ENCODE measurements around the gene PRKG2. TPM values are rescaled to one million over a fixed set of nuclear protein-coding genes. Genes with fewer than 3 reads are reported as not detected.
"Not testable (repeated sequence)": the region's sequence is repeated elsewhere in the genome, so short reads cannot be mapped to it uniquely, and the experiment has no call there.

The PRKG2 gene
- total RNA-seq, 2 experiments from 2014 or later, result 0.27 to 0.39 TPM

DNA sequence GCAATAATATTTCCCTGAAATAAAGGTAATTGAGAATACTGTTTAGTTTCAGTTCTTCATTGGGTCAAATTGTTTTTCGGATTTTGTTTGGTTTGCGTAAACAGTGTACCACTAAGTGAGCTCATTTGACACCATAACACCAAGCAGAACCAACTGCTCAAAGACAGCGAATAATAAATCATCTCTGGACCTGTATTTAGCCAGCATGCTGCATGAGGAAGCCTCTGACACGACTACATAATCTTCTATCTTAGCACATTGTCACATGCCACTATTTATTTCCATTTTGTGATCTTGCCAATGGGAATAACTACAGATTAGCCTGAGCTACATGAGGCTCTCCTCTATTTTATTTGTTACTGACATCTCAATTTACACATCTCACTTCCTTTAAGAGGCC lies 12.1 kb upstream of the PRKG2 start:
- Histone ChIP-seq H3K27ac (ENCODE audit: low read depth in 1 of 2, low read length in 2 of 2) (no peak overlapping the region), H3K9me3 (ENCODE audit: control insufficient read depth in 1 of 2, insufficient read depth in 1 of 2, low read length in 2 of 2) (peaks cover 0 to 9% of the 10 kb centered on the region in 2 experiments), H3K4me3 (ENCODE audit: low read length) (no peak overlapping the region), H3K36me3 (ENCODE audit: insufficient read depth, low read length) (no peaks in the 10 kb centered on the region), H3K27me3 (ENCODE audit: control insufficient read depth in 1 of 2, insufficient read depth in 2 of 2, low read length in 2 of 2) (no peaks in the 10 kb centered on the region), H3K4me1 (ENCODE audit: insufficient read depth, low read length) (no peaks in the 10 kb centered on the region)
- ChIA-PET POLR2A (no interaction called here), CTCF (no interaction called here)
- Mint-ChIP-seq H3K27me3 (no peaks in the 10 kb centered on the region), H3K36me3 (ENCODE audit: low read depth) (no peaks in the 10 kb centered on the region), H3K4me1 (ENCODE audit: low read depth) (no peaks in the 10 kb centered on the region), H3K9me3 (no peaks in the 10 kb centered on the region), H3K27ac (no peak overlapping the region), H3K4me3 (no peak overlapping the region)
- TF ChIP-seq, protein P1, sequence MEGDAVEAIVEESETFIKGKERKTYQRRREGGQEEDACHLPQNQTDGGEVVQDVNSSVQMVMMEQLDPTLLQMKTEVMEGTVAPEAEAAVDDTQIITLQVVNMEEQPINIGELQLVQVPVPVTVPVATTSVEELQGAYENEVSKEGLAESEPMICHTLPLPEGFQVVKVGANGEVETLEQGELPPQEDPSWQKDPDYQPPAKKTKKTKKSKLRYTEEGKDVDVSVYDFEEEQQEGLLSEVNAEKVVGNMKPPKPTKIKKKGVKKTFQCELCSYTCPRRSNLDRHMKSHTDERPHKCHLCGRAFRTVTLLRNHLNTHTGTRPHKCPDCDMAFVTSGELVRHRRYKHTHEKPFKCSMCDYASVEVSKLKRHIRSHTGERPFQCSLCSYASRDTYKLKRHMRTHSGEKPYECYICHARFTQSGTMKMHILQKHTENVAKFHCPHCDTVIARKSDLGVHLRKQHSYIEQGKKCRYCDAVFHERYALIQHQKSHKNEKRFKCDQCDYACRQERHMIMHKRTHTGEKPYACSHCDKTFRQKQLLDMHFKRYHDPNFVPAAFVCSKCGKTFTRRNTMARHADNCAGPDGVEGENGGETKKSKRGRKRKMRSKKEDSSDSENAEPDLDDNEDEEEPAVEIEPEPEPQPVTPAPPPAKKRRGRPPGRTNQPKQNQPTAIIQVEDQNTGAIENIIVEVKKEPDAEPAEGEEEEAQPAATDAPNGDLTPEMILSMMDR (IDR thresholded peaks at IDR 0.05), result no peak
- DNase-seq (no peak), ATAC-seq (ENCODE audit: poor library complexity) (no peak)
- intact Hi-C loops (cut with DNase I, micrococcal nuclease), result no loop called here

DNA sequence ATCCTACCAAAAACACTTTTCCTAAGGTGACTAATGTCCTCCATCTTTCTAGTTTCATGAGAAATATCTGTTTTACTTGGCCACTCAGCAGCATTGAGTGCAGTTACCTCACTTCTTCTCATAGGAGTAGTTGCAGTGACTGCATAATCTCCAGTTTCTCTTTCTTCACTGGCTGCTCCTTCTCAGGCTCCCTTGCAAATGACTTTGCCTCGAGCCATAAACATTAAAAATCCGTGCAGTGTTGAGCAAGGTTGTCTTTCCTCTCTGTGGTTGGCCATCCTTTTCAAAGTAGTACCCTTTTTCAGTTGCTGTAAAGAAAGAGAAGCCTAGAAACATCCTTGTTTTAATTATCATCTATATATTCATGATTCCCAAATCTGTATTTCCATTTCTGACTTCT lies 10.2 kb upstream of the PRKG2 start:
- ATAC-seq (ENCODE audit: poor library complexity) (no peak), DNase-seq (no peak)
- H3K4me3 ChIP-seq (ENCODE audit: low read length), result no peak overlapping the region
- Mint-ChIP-seq H3K4me1 (ENCODE audit: low read depth) (no peaks in the 10 kb centered on the region), H3K27ac (no peak overlapping the region), H3K4me3 (no peak overlapping the region), H3K36me3 (ENCODE audit: low read depth) (no peaks in the 10 kb centered on the region), H3K9me3 (no peaks in the 10 kb centered on the region), H3K27me3 (peaks cover 13% of the 10 kb centered on the region)
- TF ChIP-seq, protein P1 (IDR thresholded peaks at IDR 0.05), result no peak
- H3K27me3 ChIP-seq (ENCODE audit: control insufficient read depth in 1 of 2, insufficient read depth in 2 of 2, low read length in 2 of 2), result peaks cover 2 to 4% of the 10 kb centered on the region in 2 experiments
- H3K4me1 ChIP-seq (ENCODE audit: insufficient read depth, low read length), result no peaks in the 10 kb centered on the region
- intact Hi-C loops (cut with DNase I, micrococcal nuclease), result no loop called here
- ChIA-PET CTCF (no interaction called here), POLR2A (no interaction called here)
- no peaks in the 10 kb centered on the region for H3K36me3 ChIP-seq (ENCODE audit: insufficient read depth, low read length)
- H3K9me3 ChIP-seq (ENCODE audit: control insufficient read depth in 1 of 2, insufficient read depth in 1 of 2, low read length in 2 of 2), result no peaks in the 10 kb centered on the region
- H3K27ac ChIP-seq (ENCODE audit: low read depth in 1 of 2, low read length in 2 of 2), result no peak overlapping the region

DNA sequence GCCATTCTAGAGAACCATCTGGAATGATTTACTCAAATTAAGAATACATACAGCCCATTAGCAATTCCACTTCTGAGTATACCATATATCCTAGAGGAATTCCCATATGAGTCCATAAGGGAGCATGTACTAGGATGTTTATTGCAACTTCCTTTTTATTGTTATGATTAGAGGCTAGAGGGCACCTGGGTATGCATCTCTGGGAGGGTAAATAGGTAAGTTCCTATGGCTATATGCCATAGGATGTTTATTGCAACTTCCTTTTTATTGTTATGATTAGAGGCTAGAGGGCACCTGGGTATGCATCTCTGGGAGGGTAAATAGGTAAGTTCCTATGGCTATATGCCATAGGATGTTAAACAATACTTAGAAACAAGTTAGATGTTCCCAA lies 7.1 kb upstream of the PRKG2 start:
- H3K4me1 ChIP-seq (ENCODE audit: insufficient read depth, low read length); H3K36me3 ChIP-seq (ENCODE audit: insufficient read depth, low read length); H3K27ac ChIP-seq (ENCODE audit: low read depth in 1 of 2, low read length in 2 of 2); H3K36me3 Mint-ChIP-seq (ENCODE audit: low read depth); H3K9me3 ChIP-seq (ENCODE audit: control insufficient read depth in 1 of 2, insufficient read depth in 1 of 2, low read length in 2 of 2); H3K4me1 Mint-ChIP-seq (ENCODE audit: low read depth); intact Hi-C loops (cut with DNase I, micrococcal nuclease); H3K4me3 ChIP-seq (ENCODE audit: low read length); DNase-seq; POLR2A ChIA-PET; H3K4me3 Mint-ChIP-seq; H3K27ac Mint-ChIP-seq; H3K9me3 Mint-ChIP-seq; ATAC-seq (ENCODE audit: poor library complexity); CTCF ChIA-PET: not testable (repeated sequence)
- H3K27me3 ChIP-seq (ENCODE audit: control insufficient read depth in 1 of 2, insufficient read depth in 2 of 2, low read length in 2 of 2), result peaks cover 15% of the 10 kb centered on the region in 2 experiments
- peaks cover 38% of the 10 kb centered on the region for H3K27me3 Mint-ChIP-seq

DNA sequence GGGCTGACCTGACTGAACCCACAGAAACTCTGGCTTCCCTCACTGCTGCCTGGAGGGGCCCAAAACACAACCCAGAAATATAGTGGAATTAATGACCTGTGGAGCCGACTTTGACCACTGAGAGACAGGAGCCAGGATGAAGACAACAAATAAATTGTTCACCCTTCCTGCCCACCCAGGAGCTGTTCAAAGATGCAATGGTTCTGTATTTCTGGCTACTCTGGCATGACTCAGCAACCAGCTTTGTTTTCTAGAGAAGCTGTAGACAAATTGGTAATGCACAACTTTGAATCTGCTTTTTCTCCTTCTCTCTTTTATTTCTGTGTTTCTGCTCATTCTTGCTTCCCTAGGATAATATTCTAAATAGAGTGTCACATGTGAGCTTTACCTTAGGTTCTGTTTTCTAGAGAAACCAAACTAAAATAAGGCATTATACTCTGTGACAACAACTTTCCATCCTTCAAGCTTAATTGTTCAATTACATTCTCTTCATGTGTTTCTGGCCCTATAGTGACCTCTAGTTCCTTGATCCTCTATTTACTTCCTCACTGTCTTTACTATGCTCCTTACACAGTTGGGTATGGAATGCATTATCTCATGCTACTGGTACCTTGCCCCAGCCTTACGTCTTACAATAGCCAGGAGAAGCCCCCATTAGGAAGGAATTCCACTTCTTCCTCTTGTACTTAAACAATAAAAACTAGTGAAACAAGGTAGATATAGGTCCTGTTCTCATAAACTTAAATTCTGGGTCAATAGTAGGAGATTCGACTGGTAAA lies 6.5 kb upstream of the PRKG2 start:
- H3K4me3 ChIP-seq (ENCODE audit: low read length), result no peak overlapping the region
- no peaks in the 10 kb centered on the region for H3K4me1 ChIP-seq (ENCODE audit: insufficient read depth, low read length)
- no peaks in the 10 kb centered on the region for H3K9me3 Mint-ChIP-seq
- ChIA-PET POLR2A (no interaction called here), CTCF (no interaction called here)
- peaks cover 42% of the 10 kb centered on the region for H3K27me3 Mint-ChIP-seq
- ATAC-seq (ENCODE audit: poor library complexity) (no peak), DNase-seq (no peak)
- H3K9me3 ChIP-seq (ENCODE audit: control insufficient read depth in 1 of 2, insufficient read depth in 1 of 2, low read length in 2 of 2), result no peaks in the 10 kb centered on the region
- no peaks in the 10 kb centered on the region for H3K36me3 Mint-ChIP-seq (ENCODE audit: low read depth)
- no peak overlapping the region for H3K27ac Mint-ChIP-seq
- H3K4me1 Mint-ChIP-seq (ENCODE audit: low read depth), result no peaks in the 10 kb centered on the region
- H3K36me3 ChIP-seq (ENCODE audit: insufficient read depth, low read length), result no peaks in the 10 kb centered on the region
- intact Hi-C loops (cut with DNase I, micrococcal nuclease), result no loop called here
- TF ChIP-seq, protein P1 (IDR thresholded peaks at IDR 0.05), result no peak
- H3K27ac ChIP-seq (ENCODE audit: low read depth in 1 of 2, low read length in 2 of 2), result no peak overlapping the region
- H3K4me3 Mint-ChIP-seq, result no peak overlapping the region
- peaks cover 16 to 18% of the 10 kb centered on the region in 2 experiments for H3K27me3 ChIP-seq (ENCODE audit: control insufficient read depth in 1 of 2, insufficient read depth in 2 of 2, low read length in 2 of 2)
